ENCODE data around the gene FBP2.
A peak's percentile ranks its signal among the peaks of the same experiment; 100 is the strongest.
"Not testable (repeated sequence)": the region's sequence is repeated elsewhere in the genome, so short reads cannot be mapped to it uniquely, and the experiment has no call there.

The FBP2 gene

GRCh38 chr9:94566550-94566949 is 27.1 kb downstream of the FBP2 start:
- no peak overlapping the region for H3K4me3 ChIP-seq (replicated peaks; ENCODE audit: low read depth, low read length)
- DNase-seq (ENCODE audit: low read depth) = no peak
- no peak for TF ChIP-seq CTCF (IDR thresholded peaks at IDR 0.05; ENCODE audit: low read length, missing control alignments)

- not testable (repeated sequence) for DNase-seq (ENCODE audit: low read depth); H3K4me3 ChIP-seq (replicated peaks; ENCODE audit: low read depth, low read length)
These were observed 29.3 kb downstream of the FBP2 start for GRCh38 chr9:94564279-94564678.

GRCh38 chr9:94563548-94563947 is 30.1 kb downstream of the FBP2 start:
- DNase-seq (ENCODE audit: low read depth) = no peak
- no peak overlapping the region for H3K4me3 ChIP-seq (replicated peaks; ENCODE audit: low read depth, low read length)
- TF ChIP-seq CTCF (IDR thresholded peaks at IDR 0.05; ENCODE audit: low read length, missing control alignments) = no peak

GRCh38 chr9:94560237-94560636 is 33.4 kb downstream of the FBP2 start:
- H3K4me3 ChIP-seq (replicated peaks; ENCODE audit: low read depth, low read length) = no peak overlapping the region
- DNase-seq (ENCODE audit: low read depth) = no peak
- TF ChIP-seq CTCF (IDR thresholded peaks at IDR 0.05; ENCODE audit: low read length, missing control alignments) = no peak

GRCh38 chr9:94557376-94557775 is 36.2 kb downstream of the FBP2 start:
- TF ChIP-seq CTCF (IDR thresholded peaks at IDR 0.05; ENCODE audit: low read length, missing control alignments) = no peak
- H3K4me3 ChIP-seq (replicated peaks; ENCODE audit: low read depth, low read length) = no peak overlapping the region
- no peak for DNase-seq (ENCODE audit: low read depth)

GRCh38 chr9:94554439-94555331 is 38.9 kb downstream of the FBP2 start, which contains the start of gene PCAT7:
PCAT7 (plus strand) TSS chr9:94555083.
- peak; percentile 37 for TF ChIP-seq CTCF (IDR thresholded peaks at IDR 0.05; ENCODE audit: low read length, missing control alignments)
- peak within 1 kb of the TSS; percentile 25 for H3K4me3 ChIP-seq (replicated peaks; ENCODE audit: low read depth, low read length)
- peak; percentile 53 for DNase-seq (ENCODE audit: low read depth)

- no peak for DNase-seq (ENCODE audit: low read depth)
- TF ChIP-seq CTCF (IDR thresholded peaks at IDR 0.05; ENCODE audit: low read length, missing control alignments) = no peak
These were observed 39.6 kb downstream of the FBP2 start for GRCh38 chr9:94554078-94554438.

More at GRCh38 chr9:94554078-94554438, 39.6 kb downstream of the FBP2 start:
- H3K4me3 ChIP-seq (replicated peaks; ENCODE audit: low read depth, low read length) = no peak overlapping the region

Measured in fibroblast of pulmonary artery (primary cell).